Suprapubic skin (tissue), 4 donors: ENCODE results near the gene WDFY2. TPM values are rescaled to one million over a fixed set of nuclear protein-coding genes. Genes with fewer than 3 reads are reported as not detected.
"Not testable (repeated sequence)": the region's sequence is repeated elsewhere in the genome, so short reads cannot be mapped to it uniquely, and the experiment has no call there.

Experiments used
- DNase-seq, 2 donors: peaks; one replicate each; pipeline ENCODE4 v3.0.0-alpha.2; 2019; ENCODE audit warnings: low spot score in 2 of 2
- H3K27ac ChIP-seq: fragments of 200-600 bp; sonication (generic); one replicate; pipeline ENCODE4 v1.5.1; 2019
- H3K27me3 ChIP-seq: fragments of 200-600 bp; sonication (generic); one replicate; pipeline ENCODE4 v1.5.1; 2019
- H3K36me3 ChIP-seq: fragments of 200-600 bp; sonication (generic); one replicate; pipeline ENCODE4 v1.5.1; 2019
- H3K4me1 ChIP-seq: fragments of 200-600 bp; sonication (generic); one replicate; pipeline ENCODE4 v1.5.1; 2019
- H3K4me3 ChIP-seq: fragments of 200-600 bp; sonication (generic); one replicate; pipeline ENCODE4 v1.5.1; 2019; ENCODE audit warnings: mild to moderate bottlenecking
- H3K9me3 ChIP-seq: fragments of 200-600 bp; sonication (generic); one replicate; pipeline ENCODE4 v1.5.1; 2019
- CTCF ChIP-seq, 2 donors: fragments of 200-600 bp in 1 of 2; fragments of 450-650 bp in 1 of 2; sonication (generic) in 1 of 2; IDR thresholded peaks; one replicate each; pipeline ENCODE4 v1.5.1; 2016 to 2019; ENCODE audit warnings: antibody characterized with exemption in 2 of 2, mild to moderate bottlenecking in 1 of 2, moderate library complexity in 1 of 2
- EP300 ChIP-seq: sonication (generic); formaldehyde crosslinking; IDR thresholded peaks from one replicate; pipeline ENCODE4 v1.6.1; 2017; ENCODE audit warnings: antibody characterized with exemption
- POLR2A ChIP-seq, 2 donors: fragments of 450-650 bp; IDR thresholded peaks; one replicate each; pipeline ENCODE4 v1.6.1; 2017; ENCODE audit warnings: antibody characterized with exemption in 2 of 2, mild to moderate bottlenecking in 2 of 2, moderate library complexity in 2 of 2
- POLR2AphosphoS5 ChIP-seq, 3 donors: sonication (generic); formaldehyde crosslinking; IDR thresholded peaks; one replicate each; pipeline ENCODE4 v1.6.1; 2017; ENCODE audit warnings: antibody characterized with exemption in 3 of 3
- WGBS: methylation state at CpG from one replicate; pipeline ENCODE4 v1.1.5; 2018; 5-methylcytosine and 5-hydroxymethylcytosine counted together
- total RNA-seq, 4 donors: library from RNA; depleted of rRNA; stranded (reverse); fragments of >200 nt; gene quantifications; one replicate each; pipeline ENCODE4 v1.1.0, GENCODE V29; 2016

Gene WDFY2
- total RNA-seq, 4 donors from 2014 or later = 35.3 to 99.2 (median 40.4) TPM

DNA sequence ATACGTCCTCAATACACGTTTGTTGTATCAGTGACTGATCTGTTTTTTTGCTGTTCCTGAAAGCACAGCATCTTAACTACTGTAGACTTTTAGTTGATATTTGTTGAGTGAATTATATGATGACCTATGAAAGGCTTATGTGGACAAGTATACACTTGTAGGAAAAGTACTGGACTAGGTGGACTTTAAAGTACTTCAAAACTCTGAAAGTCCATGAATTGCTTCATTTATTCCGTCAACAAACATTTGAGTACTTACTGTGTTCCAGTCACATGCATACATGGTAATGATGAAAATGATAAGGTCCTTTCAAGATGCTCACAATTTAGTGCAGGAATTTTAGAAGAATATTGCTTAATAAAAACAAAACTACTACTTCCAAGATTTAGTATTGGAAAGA is 3.1 kb downstream of the WDFY2 start:
- Histone ChIP-seq H3K36me3 (no peaks in the 10 kb centered on the region), H3K4me1 (peaks cover 76% of the 10 kb centered on the region), H3K4me3 (no peak overlapping the region), H3K27ac (no peak overlapping the region), H3K27me3 (no peaks in the 10 kb centered on the region), H3K9me3 (no peaks in the 10 kb centered on the region)
- no peak for DNase-seq
- 86% methylated on average over 3 of the region's 3 CpGs for WGBS
- no peak for TF ChIP-seq POLR2A (IDR thresholded peaks at IDR 0.05)
- TF ChIP-seq POLR2AphosphoS5 (IDR thresholded peaks at IDR 0.05) = no peak

- Histone ChIP-seq H3K4me3 (no peak overlapping the region), H3K9me3 (no peaks in the 10 kb centered on the region), H3K4me1 (peaks cover 74% of the 10 kb centered on the region), H3K27ac (no peak overlapping the region), H3K27me3 (no peaks in the 10 kb centered on the region), H3K36me3 (no peaks in the 10 kb centered on the region)
- TF ChIP-seq EP300 (no peak), POLR2AphosphoS5 (IDR thresholded peaks at IDR 0.05) (no peak), POLR2A (IDR thresholded peaks at IDR 0.05) (no peak), CTCF (IDR thresholded peaks at IDR 0.05) (no peak)
- no peak for DNase-seq
- 60% methylated on average over 2 of the region's 2 CpGs for WGBS
Observed at GRCh38 chr13:51588406-51588949, 4.2 kb downstream of the WDFY2 start.

DNA sequence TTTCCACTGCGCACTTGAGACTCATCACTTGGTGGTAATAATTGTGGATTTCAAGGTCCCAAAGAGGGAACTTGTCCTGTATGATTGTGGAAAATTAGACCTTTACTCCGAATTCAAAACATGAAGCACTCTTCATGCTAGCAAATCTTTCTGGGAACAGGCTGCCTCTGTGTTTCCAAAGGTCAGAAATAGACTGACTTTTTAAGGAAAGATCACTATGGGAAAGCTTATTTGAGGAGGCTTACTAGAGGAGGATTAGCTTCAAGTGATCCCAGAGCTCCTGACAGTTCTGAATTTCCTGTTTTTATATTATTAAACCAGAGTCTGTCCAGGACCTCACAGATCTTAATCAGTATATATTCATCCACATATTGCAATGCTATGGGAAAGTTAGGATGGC is 5.5 kb downstream of the WDFY2 start:
- H3K27me3 ChIP-seq = no peaks in the 10 kb centered on the region
- H3K27ac ChIP-seq = peak overlapping the region; percentile 32
- H3K4me1 ChIP-seq = peaks cover 81% of the 10 kb centered on the region
- no peaks in the 10 kb centered on the region for H3K9me3 ChIP-seq
- no peaks in the 10 kb centered on the region for H3K36me3 ChIP-seq
- DNase-seq = no peak
- no peak overlapping the region for H3K4me3 ChIP-seq
- no peak for TF ChIP-seq EP300
- TF ChIP-seq CTCF (IDR thresholded peaks at IDR 0.05) = no peak
- no peak for TF ChIP-seq POLR2A (IDR thresholded peaks at IDR 0.05)
- no peak for TF ChIP-seq POLR2AphosphoS5 (IDR thresholded peaks at IDR 0.05)
- WGBS = 67% methylated on average over 2 of the region's 2 CpGs

DNA sequence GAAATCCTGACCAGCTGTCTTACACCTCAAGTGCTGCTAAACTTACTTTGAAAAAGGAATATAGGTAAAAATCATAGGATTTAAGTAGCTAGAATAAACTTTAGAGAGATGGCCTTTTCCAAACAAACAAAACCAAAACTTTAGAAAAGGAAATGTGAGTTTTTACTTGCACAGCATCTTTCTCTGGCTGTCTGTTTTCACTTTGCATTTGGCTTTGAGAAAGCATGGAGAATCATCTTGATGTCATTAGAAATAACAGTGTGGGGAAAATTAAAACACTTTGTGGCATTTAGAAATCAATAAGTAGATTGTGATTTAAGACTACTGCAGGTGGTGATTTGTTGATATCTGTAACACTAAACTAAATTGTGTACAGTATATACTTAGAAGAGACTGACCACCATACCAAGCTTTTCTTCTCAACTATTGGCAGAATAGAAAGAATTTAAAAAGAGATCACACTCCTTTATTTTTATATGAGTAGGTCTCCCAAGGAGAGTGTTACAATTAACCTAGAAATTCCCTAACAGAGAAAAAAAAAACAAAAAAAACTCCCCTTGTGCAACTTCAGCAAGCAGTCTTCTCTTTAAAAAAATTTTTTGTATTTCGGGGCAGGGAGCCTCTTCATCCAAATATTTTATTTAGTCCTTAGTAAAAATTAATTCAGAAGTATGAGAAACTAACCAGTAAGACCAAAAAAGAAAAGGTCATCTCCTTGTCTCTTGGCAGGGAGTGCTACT is 6.1 kb downstream of the WDFY2 start:
- 21% methylated on average over 1 of the region's 1 CpG for WGBS
- Histone ChIP-seq H3K36me3 (no peaks in the 10 kb centered on the region), H3K27me3 (no peaks in the 10 kb centered on the region), H3K4me3 (no peak overlapping the region), H3K27ac (peak overlapping the region; percentile 32), H3K9me3 (no peaks in the 10 kb centered on the region), H3K4me1 (peaks cover 85% of the 10 kb centered on the region)
- DNase-seq = no peak
- TF ChIP-seq POLR2AphosphoS5 (IDR thresholded peaks at IDR 0.05) = no peak
- no peak for TF ChIP-seq CTCF (IDR thresholded peaks at IDR 0.05)
- no peak for TF ChIP-seq EP300
- TF ChIP-seq POLR2A (IDR thresholded peaks at IDR 0.05) = no peak

GRCh38 chr13:51590971-51591627 is 6.8 kb downstream of the WDFY2 start:
- H3K9me3 ChIP-seq = no peaks in the 10 kb centered on the region
- peaks cover 85% of the 10 kb centered on the region for H3K4me1 ChIP-seq
- no peaks in the 10 kb centered on the region for H3K36me3 ChIP-seq
- DNase-seq = no peak
- peak overlapping the region; percentile 32 for H3K27ac ChIP-seq
- TF ChIP-seq POLR2A (IDR thresholded peaks at IDR 0.05) (no peak), POLR2AphosphoS5 (IDR thresholded peaks at IDR 0.05) (peak; percentile 12 to 77 (median 52)), EP300 (no peak), CTCF (IDR thresholded peaks at IDR 0.05) (no peak)
- H3K4me3 ChIP-seq = no peak overlapping the region
- no peaks in the 10 kb centered on the region for H3K27me3 ChIP-seq
- WGBS = 26% methylated on average over 4 of the region's 4 CpGs

GRCh38 chr13:51591938-51592337 is 7.7 kb downstream of the WDFY2 start:
- not testable (repeated sequence) for H3K9me3 ChIP-seq, H3K27me3 ChIP-seq, H3K36me3 ChIP-seq, H3K4me3 ChIP-seq, DNase-seq
- 80% methylated on average over 1 of the region's 1 CpG for WGBS
- Histone ChIP-seq H3K27ac (peak overlapping the region; percentile 32), H3K4me1 (peaks cover 83% of the 10 kb centered on the region)
